Ishikawa (cell line): ENCODE data around the gene SLC35A3.

ENCODE experiments used
- CEBPB ChIP-seq: IDR thresholded peaks from 2 replicates; pipeline ENCODE4 v1.6.1; 2012
- CREB1 ChIP-seq: IDR thresholded peaks from 2 replicates; pipeline ENCODE4 v1.6.1; 2012; ENCODE audit warnings: low read depth
- EP300 ChIP-seq: IDR thresholded peaks from 2 replicates; pipeline ENCODE4 v1.6.1; 2012; ENCODE audit warnings: borderline replicate concordance
- FOXM1 ChIP-seq: IDR thresholded peaks from 2 replicates; pipeline ENCODE4 v1.6.1; 2012; ENCODE audit warnings: low read depth, borderline replicate concordance
- MAX ChIP-seq: IDR thresholded peaks from 2 replicates; pipeline ENCODE4 v1.6.1; 2012
- NFIC ChIP-seq: IDR thresholded peaks from 2 replicates; pipeline ENCODE4 v1.6.1; 2012
- RAD21 ChIP-seq: IDR thresholded peaks from 2 replicates; pipeline ENCODE4 v1.6.1; 2012; ENCODE audit warnings: low read depth
- REST ChIP-seq: IDR thresholded peaks from 2 replicates; pipeline ENCODE4 v1.6.1; 2012; ENCODE audit warnings: low read depth, mild to moderate bottlenecking
- TAF1 ChIP-seq: IDR thresholded peaks from 2 replicates; pipeline ENCODE4 v1.6.1; 2012; ENCODE audit warnings: low read depth, mild to moderate bottlenecking
- TEAD4 ChIP-seq: IDR thresholded peaks from 2 replicates; pipeline ENCODE4 v1.6.1; 2012
- USF1 ChIP-seq: IDR thresholded peaks from 2 replicates; pipeline ENCODE4 v1.6.1; 2012

- TF ChIP-seq MAX (no peak), TAF1 (no peak), CEBPB (no peak), CREB1 (no peak), REST (no peak), USF1 (no peak), NFIC (no peak), EP300 (no peak), TEAD4 (no peak), RAD21 (no peak), FOXM1 (no peak)
These were observed 11.1 kb downstream of the SLC35A3 start for GRCh38 chr1:99980928-99981327.
